Spleen (tissue), 13 donors: Measurements from ENCODE around the gene OR8B4. TPM values are rescaled to one million over a fixed set of nuclear protein-coding genes. Genes with fewer than 3 reads are reported as not detected.

Source experiments
- DNase-seq: peaks from one replicate; pipeline ENCODE4 v3.0.0-alpha.2; 2020
- H3K27ac ChIP-seq, 8 donors: fragments of 200-600 bp; sonication (generic) in 7 of 8; 1 replicate in 4 of 8; 2 replicates in 4 of 8; pipeline versions ENCODE4 v1.5.0 to v1.8.0; 2016 to 2021; ENCODE audit warnings: inconsistent platforms in 4 of 8, mild to moderate bottlenecking in 4 of 8, moderate library complexity in 1 of 8
- H3K27me3 ChIP-seq, 7 donors: fragments of 200-600 bp; sonication (generic) in 6 of 7; replicated peaks in 1 of 7; 1 replicate in 4 of 7; 2 replicates in 3 of 7; pipeline versions ENCODE4 v1.5.0 to v1.8.0; 2016 to 2021; ENCODE audit warnings: inconsistent platforms in 3 of 7, mild to moderate bottlenecking in 1 of 7
- H3K36me3 ChIP-seq, 6 donors: fragments of 200-600 bp; sonication (generic) in 5 of 6; 1 replicate in 4 of 6; 2 replicates in 2 of 6; pipeline versions ENCODE4 v1.5.0 to v1.8.0; 2016 to 2021; ENCODE audit warnings: inconsistent platforms in 2 of 6
- H3K4me1 ChIP-seq, 6 donors: fragments of 200-600 bp; sonication (generic) in 5 of 6; 1 replicate in 3 of 6; 2 replicates in 3 of 6; pipeline versions ENCODE4 v1.5.0 to v1.8.0; 2016 to 2021; ENCODE audit warnings: inconsistent platforms in 3 of 6
- H3K4me3 ChIP-seq, 8 donors: fragments of 200-600 bp; sonication (generic) in 7 of 8; 1 replicate in 4 of 8; 2 replicates in 4 of 8; pipeline versions ENCODE4 v1.5.0 to v1.8.0; 2016 to 2021; ENCODE audit warnings: inconsistent platforms in 4 of 8, mild to moderate bottlenecking in 4 of 8, moderate library complexity in 2 of 8
- H3K9me3 ChIP-seq, 8 donors: fragments of 200-600 bp; sonication (generic) in 7 of 8; 1 replicate in 4 of 8; 2 replicates in 4 of 8; pipeline versions ENCODE4 v1.5.0 to v1.8.0; 2016 to 2021; ENCODE audit warnings: inconsistent platforms in 4 of 8
- CTCF ChIP-seq, 11 experiments: fragments of 200-600 bp in 7 of 11; fragments of 450-650 bp in 4 of 11; sonication (generic) in 4 of 11; IDR thresholded peaks in 8 of 11; conservative IDR thresholded peaks in 3 of 11; 1 replicate in 7 of 11; 2 replicates in 4 of 11; pipeline versions ENCODE4 v1.4.0 to v1.8.0; 2016 to 2021; ENCODE audit warnings: antibody characterized with exemption in 11 of 11, inconsistent platforms in 4 of 11, mild to moderate bottlenecking in 1 of 11
- POLR2A ChIP-seq, 3 donors: fragments of 450-650 bp; IDR thresholded peaks; one replicate each; pipeline ENCODE4 v1.5.1; 2017; ENCODE audit warnings: antibody characterized with exemption in 3 of 3, mild to moderate bottlenecking in 1 of 3
- POLR2AphosphoS5 ChIP-seq, 3 donors: sonication (generic); formaldehyde crosslinking; IDR thresholded peaks; one replicate each; pipeline ENCODE4 v1.5.1; 2017; ENCODE audit warnings: antibody characterized with exemption in 3 of 3
- WGBS, 5 donors: extraction: QIAGEN DNeasy Blood & Tissue Kit in 3 of 5; methylation state at CpG; one replicate each; pipeline versions ENCODE4 v1.1.5 to v1.1.7; 2013 to 2018; 5-methylcytosine and 5-hydroxymethylcytosine counted together
- intact Hi-C: fragments of 100-400 bp; cut with DNase I; formaldehyde crosslinking; loops from one replicate; pipeline ENCODE4 v1.15.0; 2023; ENCODE audit warnings: low total_unique reads
- long read RNA-seq, 2 donors: transcript quantifications; one replicate each; lab custom pipeline, GENCODE V29; 2026
- polyA plus RNA-seq, 3 donors: library from polyadenylated mRNA; stranded (reverse); fragments of 200-250 nt; gene quantifications; one replicate each; pipeline ENCODE4 v1.2.1, GENCODE V29; 2013
- total RNA-seq, 7 donors: library from RNA; depleted of rRNA in 3 of 7; stranded (reverse); fragments of >200 nt in 3 of 7; fragmentation: NEBNext Ultra II Directional in 4 of 7; extraction: Animal tissue kit (Norgen Biotek cat#: 25700) in 4 of 7; gene quantifications; one replicate each; pipeline versions ENCODE4 v1.1.0 to v1.2.1, GENCODE V29; 2016 to 2021
- donor health status: healthy with polysubstance abuse.
- donor health status: DM: no; HTN: no; CAD: no; lungs with moderate emphysema.
- donor health status: DM: no; HTN: no; CAD: no.
- donor health status: Bipolar disorder and iron deficiency.
- donor health status: healthy.
- donor health status: DM: no; HTN: no; CAD: no.
- donor health status: DM: yes; HTN: yes; CAD: no.

OR8B4 gene
- total RNA-seq (not detected), polyA plus RNA-seq (not detected)
- long read RNA-seq, donor 1, result 0 reads
- long read RNA-seq, donor 2, result 0 reads

GRCh38 chr11:124424384-124424921, at the start of gene OR8B4:
TSS of gene OR8B4 (minus strand) at chr11:124424871. CDS start at chr11:124424871, 0 bp downstream.
- H3K9me3 ChIP-seq, result peaks cover 0 to 9% (median 4%) of the 10 kb centered on the region in 8 donors
- no peak for TF ChIP-seq CTCF (IDR thresholded peaks at IDR 0.05 in 8 of 11, conservative IDR thresholded peaks at IDR 0.05 in 3 of 11)
- TF ChIP-seq POLR2A (IDR thresholded peaks at IDR 0.05), result no peak
- TF ChIP-seq POLR2AphosphoS5 (IDR thresholded peaks at IDR 0.05), result no peak
- DNase-seq, result no peak
- H3K36me3 ChIP-seq, result no peaks in the 10 kb centered on the region
- peaks cover 0 to 14% (median 0%) of the 10 kb centered on the region in 7 donors for H3K27me3 ChIP-seq
- H3K27ac ChIP-seq, result no peak within 1 kb of the TSS
- intact Hi-C loops, result no loop called here
- 83 to 93% (median 86%) methylated on average over 2 of the region's 2 CpGs for WGBS, 5 donors
- H3K4me1 ChIP-seq, result no peaks in the 10 kb centered on the region
- no peak within 1 kb of the TSS for H3K4me3 ChIP-seq

- H3K4me3 ChIP-seq, result no peak overlapping the region
- DNase-seq, result no peak
- intact Hi-C loops, result no loop called here
- peaks cover 0 to 17% (median 0%) of the 10 kb centered on the region in 7 donors for H3K27me3 ChIP-seq
- no peaks in the 10 kb centered on the region for H3K4me1 ChIP-seq
- H3K27ac ChIP-seq, result no peak overlapping the region
- no peaks in the 10 kb centered on the region for H3K36me3 ChIP-seq
- no peak for TF ChIP-seq POLR2A (IDR thresholded peaks at IDR 0.05)
- TF ChIP-seq CTCF (IDR thresholded peaks at IDR 0.05 in 8 of 11, conservative IDR thresholded peaks at IDR 0.05 in 3 of 11), result no peak
- no peak for TF ChIP-seq POLR2AphosphoS5 (IDR thresholded peaks at IDR 0.05)
- H3K9me3 ChIP-seq, result no peaks in the 10 kb centered on the region
- 71 to 83% (median 76%) methylated on average over 1 of the region's 1 CpG for WGBS, 5 donors
These were observed 49.4 kb upstream of the OR8B4 start for GRCh38 chr11:124474079-124474478.

GRCh38 chr11:124473476-124473875, 48.8 kb upstream of the OR8B4 start:
- Histone ChIP-seq H3K9me3 (no peaks in the 10 kb centered on the region), H3K4me1 (no peaks in the 10 kb centered on the region), H3K36me3 (no peaks in the 10 kb centered on the region), H3K27me3 (peaks cover 0 to 14% (median 0%) of the 10 kb centered on the region in 7 donors), H3K4me3 (no peak overlapping the region), H3K27ac (no peak overlapping the region)
- WGBS, 5 donors, result 12 to 58% (median 31%) methylated on average over 1 of the region's 1 CpG
- intact Hi-C loops, result no loop called here
- no peak for DNase-seq
- TF ChIP-seq POLR2AphosphoS5 (IDR thresholded peaks at IDR 0.05) (no peak), POLR2A (IDR thresholded peaks at IDR 0.05) (no peak), CTCF (IDR thresholded peaks at IDR 0.05 in 8 of 11, conservative IDR thresholded peaks at IDR 0.05 in 3 of 11) (no peak)

GRCh38 chr11:124470561-124471227, 46.0 kb upstream of the OR8B4 start:
- Histone ChIP-seq H3K36me3 (no peaks in the 10 kb centered on the region), H3K27ac (no peak overlapping the region), H3K9me3 (no peaks in the 10 kb centered on the region), H3K4me3 (no peak overlapping the region), H3K4me1 (no peaks in the 10 kb centered on the region), H3K27me3 (peaks cover 0 to 6% (median 0%) of the 10 kb centered on the region in 7 donors)
- no peak for TF ChIP-seq POLR2A (IDR thresholded peaks at IDR 0.05)
- no peak for TF ChIP-seq POLR2AphosphoS5 (IDR thresholded peaks at IDR 0.05)
- no peak for TF ChIP-seq CTCF (IDR thresholded peaks at IDR 0.05 in 8 of 11, conservative IDR thresholded peaks at IDR 0.05 in 3 of 11)
- intact Hi-C loops, result no loop called here
- WGBS, 5 donors, result 63 to 81% (median 77%) methylated on average over 11 of the region's 11 CpGs
- DNase-seq, result no peak
